Endothelial cell of hepatic sinusoid (primary cell): Measurements from ENCODE around the gene BACE1.
"Not testable (repeated sequence)": the region's sequence is repeated elsewhere in the genome, so short reads cannot be mapped to it uniquely, and the experiment has no call there.

Experiments
- in situ Hi-C: cut with HindIII; loops from 2 replicates; pipeline ENCODE4 v1.10.0; 2017; ENCODE audit warnings: low sequenced_read_pairs

The BACE1 gene

DNA sequence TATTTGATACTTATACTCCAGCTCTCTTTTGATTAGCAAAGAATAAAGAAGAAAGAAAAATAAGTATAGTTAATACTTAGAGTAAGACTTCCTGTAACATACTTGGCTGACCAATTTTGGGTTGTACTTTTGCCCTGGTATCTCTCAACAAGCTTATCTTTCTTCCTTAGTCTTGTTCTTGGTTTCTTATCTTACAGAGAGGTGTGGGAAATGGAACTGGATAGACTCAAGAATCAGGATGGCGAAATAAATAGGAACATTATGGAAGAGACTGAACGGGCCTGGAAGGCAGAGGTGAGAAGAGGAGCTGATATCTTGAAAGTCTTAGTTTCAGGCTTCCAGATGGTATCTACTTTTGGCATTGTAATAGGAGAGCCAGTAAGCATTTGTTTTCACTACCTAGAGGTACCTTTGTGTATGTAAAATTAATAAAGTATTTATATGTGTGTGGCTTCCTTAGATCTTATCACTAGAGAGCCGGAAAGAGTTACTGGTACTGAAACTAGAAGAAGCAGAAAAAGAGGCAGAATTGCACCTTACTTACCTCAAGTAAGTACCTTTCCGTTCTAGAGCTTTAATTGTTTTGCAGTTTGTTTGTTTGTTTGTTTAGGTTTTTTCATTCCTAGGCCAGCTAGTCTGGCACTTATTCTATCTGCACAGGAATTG is 36.2 kb downstream of the BACE1 start:
- in situ Hi-C loops, result no loop called here

DNA sequence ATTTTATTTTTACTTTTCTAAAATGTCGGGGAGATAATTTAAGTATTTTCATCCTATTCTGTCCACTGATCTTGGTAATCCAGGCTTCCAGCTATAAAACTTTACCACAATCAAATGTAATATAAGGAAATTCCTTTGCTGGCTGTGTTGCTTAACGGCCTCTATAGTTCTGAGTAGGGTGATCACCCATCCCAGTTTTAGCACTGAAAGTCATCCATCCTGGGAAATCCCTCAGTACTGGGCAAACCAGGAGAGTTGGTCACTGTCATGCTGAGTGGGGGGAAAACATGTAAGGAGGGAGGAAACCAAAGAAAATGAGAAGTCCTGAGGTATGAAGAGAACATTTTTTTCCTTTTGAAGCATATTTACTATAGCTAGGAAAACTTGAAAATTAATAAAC is 37.7 kb downstream of the BACE1 start:
- in situ Hi-C loops, result no loop called here

DNA sequence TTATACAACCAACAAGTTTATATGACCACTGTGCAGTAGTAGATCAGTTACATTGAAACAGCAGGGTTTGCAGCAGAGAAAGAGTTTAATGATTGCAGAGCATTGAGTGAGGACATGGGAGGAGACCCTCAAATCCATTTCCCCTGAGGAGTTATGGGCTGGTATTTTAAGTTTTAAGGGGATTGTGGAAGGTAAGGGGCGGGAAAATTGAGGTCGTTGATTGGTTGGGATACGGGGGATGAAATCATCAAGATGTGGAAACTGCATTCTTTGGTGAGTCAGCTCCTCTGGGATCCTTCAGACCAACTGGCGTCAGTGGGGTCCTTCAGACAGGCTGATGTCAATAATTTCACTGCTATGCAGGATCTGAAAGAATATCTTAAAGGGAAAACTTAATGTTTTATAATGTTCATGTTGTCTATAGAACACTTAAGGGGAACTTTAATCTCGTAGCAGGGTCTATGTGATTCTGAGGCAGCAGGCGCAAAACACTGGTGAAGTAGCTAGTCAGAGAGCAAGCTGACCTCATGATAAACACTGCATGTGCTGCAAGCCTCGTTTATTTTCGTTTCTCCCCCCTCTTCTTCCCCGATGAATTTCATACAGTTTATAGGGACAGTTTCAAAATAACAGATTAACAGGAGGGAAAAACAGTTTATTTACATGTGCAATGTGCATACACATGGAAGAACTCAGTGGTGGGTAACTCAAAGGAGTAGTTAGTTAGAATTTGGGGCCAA is 42.3 kb downstream of the BACE1 start:
- in situ Hi-C loops, result no loop called here

DNA sequence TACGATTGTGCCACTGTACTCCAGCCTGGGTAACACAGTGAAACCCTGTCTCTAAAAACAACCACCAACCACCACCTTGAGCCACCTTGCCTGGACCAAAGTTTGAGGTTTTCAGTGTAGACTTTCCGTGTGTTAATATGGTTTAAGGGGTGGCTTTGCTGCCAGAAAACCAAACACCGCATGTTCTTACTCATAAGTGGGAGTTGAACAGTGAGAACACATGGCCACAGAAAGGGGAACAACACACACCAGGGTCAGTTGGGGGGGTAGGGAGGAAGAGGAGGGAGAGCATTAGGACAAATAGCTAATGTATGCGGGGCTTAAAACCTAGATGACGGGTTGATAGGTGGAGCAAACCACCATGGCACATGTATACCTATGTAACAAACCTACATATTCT is 43.9 kb downstream of the BACE1 start:
- in situ Hi-C loops, result not testable (repeated sequence)

DNA sequence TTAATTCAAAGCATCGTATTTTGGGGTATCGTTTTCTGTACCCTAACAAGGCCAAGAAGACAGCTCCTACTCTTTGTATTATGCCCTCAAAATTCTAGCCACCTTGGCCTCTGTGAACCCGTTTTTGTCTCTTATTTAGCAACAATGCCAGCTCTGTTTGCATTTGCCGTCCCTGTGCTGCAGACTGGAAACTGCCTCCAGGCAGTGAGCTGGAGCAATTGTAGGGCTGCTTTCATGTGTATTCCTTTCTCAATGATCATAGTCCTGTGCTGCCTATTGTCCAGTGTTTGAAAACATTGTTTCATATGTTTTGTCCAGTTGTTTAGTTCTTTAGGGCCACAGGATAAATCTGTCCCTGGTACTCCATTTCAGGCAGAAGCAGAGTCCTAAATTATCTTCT is 44.8 kb downstream of the BACE1 start:
- in situ Hi-C loops, result no loop called here

DNA sequence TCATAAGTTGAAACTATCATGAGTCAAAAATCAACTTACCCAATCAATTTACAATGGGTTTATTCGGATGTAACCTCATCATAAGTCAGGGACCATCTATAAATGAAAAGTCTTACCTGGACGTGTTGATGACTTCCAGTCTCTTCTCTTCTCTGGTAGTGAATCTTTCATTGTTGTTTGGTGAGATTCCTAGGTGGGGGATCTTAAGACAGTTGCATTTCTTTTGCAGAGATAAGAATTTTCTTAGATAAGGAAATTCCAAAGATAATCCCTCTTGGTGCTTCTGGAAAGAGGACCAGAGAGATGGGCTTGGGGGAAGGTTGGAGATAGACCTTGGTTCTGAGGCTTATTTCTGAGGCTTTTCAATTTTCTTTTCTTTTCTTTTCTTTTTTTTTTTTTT is 46.2 kb downstream of the BACE1 start:
- in situ Hi-C loops, result no loop called here

DNA sequence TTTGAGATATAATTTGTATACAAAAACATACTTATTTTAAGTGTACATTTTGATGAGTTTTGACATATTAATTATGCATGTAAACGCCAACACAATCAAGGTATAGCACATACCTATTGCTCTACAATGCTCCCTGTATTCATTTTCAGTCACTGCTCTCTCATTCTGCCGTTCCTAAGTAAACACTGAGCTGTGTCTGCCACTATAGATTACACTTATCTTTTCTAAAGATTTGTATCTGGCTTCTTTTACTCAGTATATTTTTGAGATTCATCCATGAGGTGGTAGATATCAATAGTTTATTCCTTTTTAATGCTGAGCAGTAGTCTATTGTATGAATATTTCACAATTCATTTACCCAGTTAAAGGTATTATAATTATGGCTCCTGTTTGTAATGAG is 50.3 kb downstream of the BACE1 start:
- in situ Hi-C loops, result no loop called here

DNA sequence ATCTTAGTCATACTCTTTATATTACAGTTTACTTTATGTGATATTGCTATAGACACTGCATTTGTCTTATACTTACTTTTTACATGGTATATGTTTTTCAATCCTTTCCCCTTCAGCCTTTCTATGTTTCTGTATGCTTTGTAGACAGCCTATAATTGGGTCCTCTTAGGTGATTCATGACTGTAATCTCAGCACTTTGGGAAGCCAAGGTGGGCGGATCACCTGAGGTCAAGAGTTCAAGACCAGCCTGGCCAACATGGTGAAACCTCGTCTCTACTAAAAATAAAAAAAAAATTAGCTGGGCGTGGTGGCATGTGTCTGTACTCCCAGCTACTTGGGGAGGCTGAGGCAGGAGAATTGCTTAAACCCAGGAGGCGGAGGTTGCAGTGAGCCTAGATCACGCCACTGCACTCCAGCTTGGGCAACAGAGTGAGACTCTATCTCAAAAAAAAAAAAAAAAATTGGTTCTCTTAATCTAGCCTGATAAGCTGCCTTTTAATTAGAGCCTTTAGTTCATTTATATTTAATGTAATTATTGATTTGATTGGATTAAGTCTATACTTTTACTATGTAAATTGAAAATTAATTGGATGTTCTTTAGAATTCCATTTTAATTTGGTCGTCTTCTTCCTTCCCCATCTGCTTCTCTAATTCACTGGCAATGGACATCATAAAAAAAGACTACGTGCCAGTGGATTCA is 51.3 kb downstream of the BACE1 start:
- in situ Hi-C loops, result not testable (repeated sequence)

DNA sequence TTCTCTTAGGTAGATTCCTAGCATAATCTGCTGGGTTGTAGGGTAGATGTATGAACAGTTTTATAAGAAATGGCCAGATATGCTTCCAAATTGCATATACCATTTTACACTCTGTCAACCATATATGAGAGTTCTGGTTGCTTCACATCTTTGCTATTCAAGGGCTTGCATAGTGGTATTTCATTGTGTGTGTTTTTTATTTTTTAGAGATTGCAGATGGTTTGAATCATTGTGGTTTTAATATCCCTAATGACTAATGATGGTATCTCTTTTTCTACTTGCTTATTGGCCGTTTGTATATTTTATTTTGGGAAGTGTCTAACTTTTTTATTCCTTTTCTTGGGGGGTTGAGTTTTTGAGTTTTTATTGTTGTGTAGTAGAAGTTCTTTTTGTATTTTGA is 56.6 kb downstream of the BACE1 start:
- in situ Hi-C loops, result no loop called here

DNA sequence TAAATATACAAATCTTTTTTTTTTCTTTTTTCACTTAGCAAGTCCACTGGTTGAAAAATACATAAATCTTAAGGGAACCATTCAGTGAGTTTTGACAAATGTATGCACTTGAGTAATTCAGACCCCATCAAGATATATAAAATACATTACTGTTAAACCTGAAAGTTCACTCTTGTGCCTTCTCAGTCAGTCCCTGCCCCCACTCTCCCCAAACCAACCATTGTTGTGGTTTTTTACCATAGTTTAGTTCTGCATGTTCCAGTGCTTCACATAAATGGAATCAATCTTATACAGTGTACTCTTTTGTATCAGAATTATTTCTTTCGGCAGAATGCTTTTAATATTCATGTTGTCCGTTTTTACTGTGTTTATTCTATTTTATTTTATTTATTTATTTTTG is 57.5 kb downstream of the BACE1 start:
- in situ Hi-C loops, result no loop called here

DNA sequence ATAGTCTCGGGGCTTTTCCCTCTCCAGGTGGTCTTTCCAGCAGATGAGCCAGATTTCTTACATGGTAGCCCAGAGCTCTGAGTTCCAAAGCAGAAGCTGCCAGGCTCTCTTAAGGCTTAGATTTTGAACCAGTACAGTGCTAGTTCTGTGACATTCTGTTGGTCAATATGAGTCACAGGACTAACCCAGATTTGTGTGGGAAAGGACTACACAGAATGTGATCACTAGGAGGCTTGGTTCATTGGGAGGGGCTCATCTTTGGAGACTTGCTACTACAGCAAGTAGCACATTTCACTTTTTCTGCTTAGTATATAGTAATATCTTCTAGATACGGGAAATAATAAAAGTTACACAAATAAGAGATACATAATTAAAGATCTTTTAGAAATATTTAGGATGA is 59.5 kb downstream of the BACE1 start:
- in situ Hi-C loops, result no loop called here

DNA sequence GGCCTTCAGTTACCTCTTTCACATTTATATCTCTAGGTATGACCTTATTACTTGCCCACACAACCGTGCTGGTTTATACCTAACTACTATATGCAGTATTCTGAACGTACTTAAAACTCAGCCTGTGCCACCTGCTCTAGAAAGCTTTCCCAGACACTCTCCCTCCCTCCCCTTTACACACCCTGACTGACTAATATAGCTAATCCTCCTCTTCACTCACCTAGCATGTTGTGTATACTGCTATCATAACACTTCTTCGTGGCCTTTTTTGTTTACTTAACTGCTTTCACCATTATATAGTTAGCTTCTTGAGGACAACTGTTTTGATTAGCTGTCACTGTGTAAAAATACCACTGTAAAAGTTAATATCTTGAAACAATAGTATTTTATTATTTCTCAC is 60.1 kb downstream of the BACE1 start:
- in situ Hi-C loops, result no loop called here

DNA sequence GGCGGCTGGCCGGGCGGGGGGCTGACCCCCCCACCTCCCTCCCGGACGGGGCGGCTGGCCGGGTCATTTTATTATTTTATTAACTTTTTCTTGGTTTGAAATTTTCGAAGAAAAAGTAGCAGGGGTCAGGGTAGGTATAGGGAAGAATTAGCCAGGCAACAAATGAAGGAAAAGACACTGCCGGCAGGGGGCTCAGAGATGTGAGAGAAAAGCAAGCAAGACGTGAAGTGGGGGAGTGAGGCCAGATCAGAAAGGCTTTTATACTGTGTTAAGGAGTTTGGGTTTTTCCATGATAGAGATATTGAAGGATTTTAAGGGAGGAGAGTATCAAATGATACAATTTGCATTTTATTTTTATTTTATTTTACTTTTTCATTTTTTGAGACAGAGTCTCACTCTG is 64.5 kb downstream of the BACE1 start:
- in situ Hi-C loops, result no loop called here

DNA sequence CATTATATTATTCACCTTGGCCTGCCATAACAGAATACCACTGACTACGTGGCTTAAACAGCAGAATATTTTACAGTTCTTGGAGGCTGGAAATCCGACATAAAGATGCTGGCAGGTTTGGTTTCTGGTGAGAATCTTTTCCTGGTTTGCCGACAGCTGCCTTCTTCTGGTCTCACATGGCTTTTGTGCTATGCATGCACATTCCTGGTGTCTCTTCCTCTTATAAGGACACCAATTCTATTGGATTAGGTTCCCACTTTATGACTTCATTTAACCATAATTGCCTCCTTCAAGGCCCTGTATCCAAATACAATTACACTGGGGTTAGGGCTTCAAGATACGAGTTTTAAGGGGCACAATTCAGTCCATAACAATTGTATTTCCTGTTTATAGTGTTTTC is 66.5 kb downstream of the BACE1 start:
- in situ Hi-C loops, result no loop called here

DNA sequence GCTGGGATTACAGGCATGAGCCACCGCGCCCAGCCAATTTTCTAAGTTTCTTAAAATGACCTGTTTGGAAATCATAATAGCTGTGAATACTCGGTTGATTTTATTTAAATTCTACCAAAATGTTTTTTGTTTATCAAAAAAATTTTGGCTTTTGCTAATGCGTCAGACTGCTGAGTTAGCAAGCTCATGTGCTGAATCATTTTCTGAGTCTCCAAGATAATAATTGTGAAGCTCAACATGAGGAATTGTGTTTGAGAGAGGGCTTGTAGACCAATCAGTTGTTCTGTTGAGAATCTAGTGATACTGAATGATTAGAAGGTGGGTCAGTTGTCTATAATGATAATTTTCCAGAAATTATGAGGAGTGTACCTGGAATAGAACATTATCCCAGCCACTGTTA is 67.7 kb downstream of the BACE1 start:
- in situ Hi-C loops, result no loop called here

DNA sequence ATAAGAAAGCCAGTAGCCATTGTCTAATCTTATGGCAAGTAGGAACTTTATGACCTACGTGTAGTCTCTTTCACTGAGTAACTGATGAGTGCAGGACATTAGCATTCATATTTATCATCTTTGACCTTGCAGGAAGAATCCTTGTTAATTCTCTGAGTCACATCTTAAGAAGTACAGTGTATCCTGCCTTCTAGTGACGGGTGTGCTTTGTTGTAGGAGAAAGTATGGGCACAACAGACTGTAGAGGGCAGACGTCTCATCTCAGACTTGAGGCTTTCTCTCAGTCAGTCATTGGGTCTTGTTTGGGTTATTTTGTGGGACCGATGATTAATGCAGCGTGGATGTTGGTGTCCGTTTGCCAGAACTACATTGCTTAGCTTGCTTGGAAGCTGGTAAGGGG is 76.8 kb downstream of the BACE1 start:
- in situ Hi-C loops, result loop anchor here (5.0 kb wide), 1 partner anchor 62 kb away; the partner anchor contains the start of gene SIDT2

DNA sequence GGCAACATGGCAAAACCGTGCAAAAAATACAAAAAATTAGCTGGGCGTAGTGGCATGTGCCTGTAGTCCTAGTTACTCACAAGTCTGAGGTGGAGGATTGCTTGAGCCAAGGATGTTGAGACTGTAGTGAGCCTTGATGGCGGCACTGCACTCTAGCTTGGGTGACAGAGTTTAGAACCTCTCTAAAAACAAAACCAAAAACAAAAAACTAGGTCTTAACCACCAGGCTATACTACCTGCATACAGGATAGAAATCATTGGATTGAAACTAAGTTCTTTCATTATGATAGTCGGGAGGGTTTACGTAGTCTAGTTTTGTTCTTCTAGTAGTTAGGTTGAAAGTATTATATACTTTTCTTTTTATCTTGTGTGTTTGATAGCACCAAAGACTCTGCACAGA is 77.8 kb downstream of the BACE1 start:
- in situ Hi-C loops, result loop anchor here (5.0 kb wide), 1 partner anchor 61 kb away; the partner anchor contains the start of gene SIDT2
